Measurements from ENCODE around the gene ZNF679.
"Not testable (repeated sequence)": the region's sequence is repeated elsewhere in the genome, so short reads cannot be mapped to it uniquely, and the experiment has no call there.

Gene ZNF679

DNA sequence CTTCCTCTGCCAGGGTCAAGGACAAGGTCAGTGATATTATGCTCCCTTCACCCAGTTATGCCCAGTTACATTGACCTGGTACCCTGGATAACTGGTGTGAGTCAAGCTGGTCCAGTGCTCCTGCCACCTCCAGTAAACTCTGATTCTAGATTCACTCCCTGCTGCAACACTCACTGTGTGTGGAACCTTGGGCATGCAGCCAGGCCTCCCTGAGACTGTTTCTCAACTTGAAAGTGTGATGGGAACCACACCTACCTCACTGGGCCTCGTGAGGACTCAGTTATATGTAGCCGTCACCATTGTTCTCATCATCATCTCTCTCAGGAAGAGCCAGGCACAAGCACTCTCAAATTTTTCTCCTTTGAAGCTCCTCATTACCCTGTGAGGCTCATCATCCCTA is 84.6 kb downstream of the ZNF679 start:
- TF ChIP-seq CTCF (IDR thresholded peaks at IDR 0.05; ENCODE audit: control insufficient read depth, insufficient read depth, low read depth, low read length, missing control alignments), result no peak
- DNase-seq (ENCODE audit: low read depth), result no peak
- H3K4me3 ChIP-seq (ENCODE audit: control insufficient read depth, low read depth, low read length), result no peak overlapping the region

DNA sequence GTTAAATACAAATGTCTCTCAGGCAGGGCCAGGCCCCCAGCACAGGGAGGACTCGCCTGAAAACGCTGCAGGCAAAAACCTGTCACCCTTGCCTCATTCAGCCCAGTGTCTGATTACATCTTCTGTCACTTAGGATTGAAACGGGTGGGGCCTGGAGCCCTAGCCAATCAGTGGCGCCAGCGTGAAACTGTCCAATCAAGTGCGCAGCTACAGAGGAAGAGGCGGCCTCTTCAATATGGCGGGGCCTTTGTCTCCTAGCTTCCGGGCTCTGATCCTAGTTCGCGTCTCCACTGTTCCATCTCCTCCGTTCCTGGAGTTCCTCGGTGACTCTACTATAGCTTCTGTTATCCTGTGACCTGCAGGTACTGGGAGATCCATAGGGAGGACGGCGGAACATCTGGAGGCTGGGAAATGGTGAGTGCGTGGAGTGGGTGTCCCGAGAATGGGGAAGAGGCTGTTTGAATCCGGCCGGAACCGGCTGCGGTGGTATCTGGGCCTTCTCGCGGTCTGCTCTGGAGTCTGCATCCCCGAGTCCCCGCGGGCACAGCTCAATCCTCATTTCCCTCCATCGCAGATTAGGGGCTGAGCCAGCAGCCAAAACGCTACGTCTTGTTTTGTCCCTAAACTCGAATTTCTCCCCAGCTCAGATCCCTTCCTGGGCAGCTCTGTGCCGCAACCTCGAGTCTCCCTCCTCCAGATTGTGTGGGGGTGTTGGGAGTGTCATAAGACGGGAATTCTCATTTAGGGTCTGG is 85.6 kb downstream of the ZNF679 start, which contains the start of gene ZNF736:
Gene ZNF736, plus strand, starts transcription at position 222 of the 752 bp plus-strand sequence. Its CDS starts 190 bp downstream, at position 412.
- peak within 1 kb of the TSS; percentile 96 for H3K4me3 ChIP-seq (ENCODE audit: control insufficient read depth, low read depth, low read length)
- TF ChIP-seq CTCF (IDR thresholded peaks at IDR 0.05; ENCODE audit: control insufficient read depth, insufficient read depth, low read depth, low read length, missing control alignments), result no peak
- peak; percentile 80 for DNase-seq (ENCODE audit: low read depth)

DNA sequence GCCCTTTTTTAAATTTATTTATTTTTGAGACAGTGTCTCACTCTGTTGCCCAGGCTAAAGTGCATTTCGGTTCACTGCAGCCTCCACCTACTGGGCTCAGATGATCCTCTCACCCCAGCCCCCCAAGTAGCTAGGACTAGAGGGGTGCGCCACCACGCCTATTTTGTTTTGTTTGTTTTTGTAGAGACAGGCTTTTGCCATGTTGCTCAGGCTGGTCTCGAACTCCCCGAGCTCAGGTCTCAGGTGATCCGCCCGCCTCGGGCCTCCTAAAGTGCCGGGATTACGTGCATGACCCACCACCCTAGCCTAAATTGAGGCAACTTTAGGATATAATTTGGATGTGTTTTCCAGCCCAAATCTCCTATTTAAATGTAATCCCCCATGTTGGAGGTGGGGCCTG is 86.3 kb downstream of the ZNF679 start:
- DNase-seq (ENCODE audit: low read depth), result no peak
- H3K4me3 ChIP-seq (ENCODE audit: control insufficient read depth, low read depth, low read length), result peak overlapping the region; percentile 96
- no peak for TF ChIP-seq CTCF (IDR thresholded peaks at IDR 0.05; ENCODE audit: control insufficient read depth, insufficient read depth, low read depth, low read length, missing control alignments)

GRCh38 chr7:64316031-64316742 is 87.9 kb downstream of the ZNF679 start:
- H3K4me3 ChIP-seq (ENCODE audit: control insufficient read depth, low read depth, low read length); DNase-seq (ENCODE audit: low read depth): not testable (repeated sequence)
